ENCODE data around the gene KLRF1. TPM values are rescaled to one million over a fixed set of nuclear protein-coding genes. Genes with fewer than 3 reads are reported as not detected.

Gene KLRF1
- total RNA-seq, 1 donor from 2014 or later = not detected

GRCh38 chr12:9792961-9793617, 34.2 kb upstream of the KLRF1 start:
- H3K4me3 Mint-ChIP-seq (ENCODE audit: unreplicated experiment) = no peak overlapping the region
- H3K4me1 Mint-ChIP-seq (ENCODE audit: unreplicated experiment) = peaks cover 3% of the 10 kb centered on the region
- no peaks in the 10 kb centered on the region for H3K27me3 Mint-ChIP-seq (ENCODE audit: unreplicated experiment)
- no peak for DNase-seq (ENCODE audit: low spot score)
- no peaks in the 10 kb centered on the region for H3K9me3 Mint-ChIP-seq (ENCODE audit: unreplicated experiment)
- no peak overlapping the region for H3K27ac Mint-ChIP-seq (ENCODE audit: unreplicated experiment)
- TF ChIP-seq CTCF (IDR thresholded peaks at IDR 0.05; ENCODE audit: unreplicated experiment) = no peak
- no peaks in the 10 kb centered on the region for H3K36me3 Mint-ChIP-seq (ENCODE audit: low read depth, unreplicated experiment)

- H3K4me1 Mint-ChIP-seq (ENCODE audit: unreplicated experiment) = peaks cover 3% of the 10 kb centered on the region
- H3K27ac Mint-ChIP-seq (ENCODE audit: unreplicated experiment) = no peak overlapping the region
- no peaks in the 10 kb centered on the region for H3K36me3 Mint-ChIP-seq (ENCODE audit: low read depth, unreplicated experiment)
- no peak for DNase-seq (ENCODE audit: low spot score)
- H3K27me3 Mint-ChIP-seq (ENCODE audit: unreplicated experiment) = no peaks in the 10 kb centered on the region
- H3K9me3 Mint-ChIP-seq (ENCODE audit: unreplicated experiment) = no peaks in the 10 kb centered on the region
- TF ChIP-seq CTCF (IDR thresholded peaks at IDR 0.05; ENCODE audit: unreplicated experiment) = no peak
- no peak overlapping the region for H3K4me3 Mint-ChIP-seq (ENCODE audit: unreplicated experiment)
Measured at GRCh38 chr12:9793779-9794395, 33.4 kb upstream of the KLRF1 start.

- Mint-ChIP-seq H3K36me3 (ENCODE audit: low read depth, unreplicated experiment) (no peaks in the 10 kb centered on the region), H3K9me3 (ENCODE audit: unreplicated experiment) (no peaks in the 10 kb centered on the region), H3K27ac (ENCODE audit: unreplicated experiment) (no peak overlapping the region), H3K27me3 (ENCODE audit: unreplicated experiment) (no peaks in the 10 kb centered on the region), H3K4me1 (ENCODE audit: unreplicated experiment) (peaks cover 3% of the 10 kb centered on the region), H3K4me3 (ENCODE audit: unreplicated experiment) (no peak overlapping the region)
- DNase-seq (ENCODE audit: low spot score) = no peak
- TF ChIP-seq CTCF (IDR thresholded peaks at IDR 0.05; ENCODE audit: unreplicated experiment) = no peak
Measured at GRCh38 chr12:9794484-9795093, 32.7 kb upstream of the KLRF1 start.

GRCh38 chr12:9795945-9796344, 31.3 kb upstream of the KLRF1 start:
- DNase-seq (ENCODE audit: low spot score) = no peak
- H3K36me3 Mint-ChIP-seq (ENCODE audit: low read depth, unreplicated experiment) = no peaks in the 10 kb centered on the region
- H3K4me1 Mint-ChIP-seq (ENCODE audit: unreplicated experiment) = peaks cover 3% of the 10 kb centered on the region
- H3K9me3 Mint-ChIP-seq (ENCODE audit: unreplicated experiment) = no peaks in the 10 kb centered on the region
- H3K4me3 Mint-ChIP-seq (ENCODE audit: unreplicated experiment) = no peak overlapping the region
- no peak overlapping the region for H3K27ac Mint-ChIP-seq (ENCODE audit: unreplicated experiment)
- H3K27me3 Mint-ChIP-seq (ENCODE audit: unreplicated experiment) = peaks cover 1% of the 10 kb centered on the region
- no peak for TF ChIP-seq CTCF (IDR thresholded peaks at IDR 0.05; ENCODE audit: unreplicated experiment)

GRCh38 chr12:9796346-9796745, 30.9 kb upstream of the KLRF1 start:
- H3K27ac Mint-ChIP-seq (ENCODE audit: unreplicated experiment) = no peak overlapping the region
- H3K4me1 Mint-ChIP-seq (ENCODE audit: unreplicated experiment) = peaks cover 3% of the 10 kb centered on the region
- no peaks in the 10 kb centered on the region for H3K9me3 Mint-ChIP-seq (ENCODE audit: unreplicated experiment)
- no peaks in the 10 kb centered on the region for H3K36me3 Mint-ChIP-seq (ENCODE audit: low read depth, unreplicated experiment)
- H3K4me3 Mint-ChIP-seq (ENCODE audit: unreplicated experiment) = no peak overlapping the region
- DNase-seq (ENCODE audit: low spot score) = no peak
- TF ChIP-seq CTCF (IDR thresholded peaks at IDR 0.05; ENCODE audit: unreplicated experiment) = no peak
- H3K27me3 Mint-ChIP-seq (ENCODE audit: unreplicated experiment) = peaks cover 2% of the 10 kb centered on the region
